KOPT-K1 (cell line): ENCODE results near the gene GALNT13.

Experiments
- H3K27ac ChIP-seq: fragments of 200-600 bp; sonication (generic); 2 replicates; pipeline ENCODE4 v1.5.1; 2016; ENCODE audit warnings: antibody characterized with exemption, mild to moderate bottlenecking, low read depth, low read length; ENCODE audit not compliant: poor library complexity, severe bottlenecking
- H3K36me3 ChIP-seq: fragments of 200-600 bp; sonication (generic); 2 replicates; pipeline ENCODE4 v1.5.1; 2017; ENCODE audit warnings: antibody characterized with exemption, mild to moderate bottlenecking, low read length, moderate library complexity; ENCODE audit not compliant: insufficient read depth
- H3K9me3 ChIP-seq: fragments of 200-600 bp; sonication (generic); 2 replicates; pipeline ENCODE4 v1.5.1; 2017; ENCODE audit warnings: antibody characterized with exemption, low read length, mild to moderate bottlenecking; ENCODE audit not compliant: insufficient read depth, poor library complexity, severe bottlenecking

The GALNT13 gene

GRCh38 chr2:153891051-153891450, 19.3 kb downstream of the GALNT13 start:
- H3K9me3 ChIP-seq = no peaks in the 10 kb centered on the region
- no peak overlapping the region for H3K27ac ChIP-seq
- H3K36me3 ChIP-seq = no peaks in the 10 kb centered on the region

GRCh38 chr2:153912798-153913396, 41.2 kb downstream of the GALNT13 start:
- H3K9me3 ChIP-seq = peaks cover 9% of the 10 kb centered on the region
- no peak overlapping the region for H3K27ac ChIP-seq
- no peaks in the 10 kb centered on the region for H3K36me3 ChIP-seq

GRCh38 chr2:153917570-153917969, 45.8 kb downstream of the GALNT13 start:
- Histone ChIP-seq H3K36me3 (no peaks in the 10 kb centered on the region), H3K9me3 (no peaks in the 10 kb centered on the region), H3K27ac (no peak overlapping the region)

GRCh38 chr2:153935511-153935910, 63.8 kb downstream of the GALNT13 start:
- Histone ChIP-seq H3K36me3 (no peaks in the 10 kb centered on the region), H3K9me3 (no peaks in the 10 kb centered on the region), H3K27ac (no peak overlapping the region)

GRCh38 chr2:153939124-153939796, 67.5 kb downstream of the GALNT13 start:
- Histone ChIP-seq H3K36me3 (no peaks in the 10 kb centered on the region), H3K27ac (no peak overlapping the region), H3K9me3 (no peaks in the 10 kb centered on the region)

- H3K9me3 ChIP-seq = no peaks in the 10 kb centered on the region
- no peak overlapping the region for H3K27ac ChIP-seq
- no peaks in the 10 kb centered on the region for H3K36me3 ChIP-seq
Measured at GRCh38 chr2:153940511-153940910, 68.8 kb downstream of the GALNT13 start.

GRCh38 chr2:153944800-153945199, 73.1 kb downstream of the GALNT13 start:
- H3K27ac ChIP-seq = peak overlapping the region; percentile 5

GRCh38 chr2:153946036-153946435, 74.3 kb downstream of the GALNT13 start:
- Histone ChIP-seq H3K27ac (no peak overlapping the region), H3K36me3 (no peaks in the 10 kb centered on the region), H3K9me3 (no peaks in the 10 kb centered on the region)

More at GRCh38 chr2:153944800-153945199, 73.1 kb downstream of the GALNT13 start:
- Histone ChIP-seq H3K9me3 (no peaks in the 10 kb centered on the region), H3K36me3 (no peaks in the 10 kb centered on the region)

GRCh38 chr2:153953761-153954160, 82.0 kb downstream of the GALNT13 start:
- Histone ChIP-seq H3K36me3 (no peaks in the 10 kb centered on the region), H3K9me3 (no peaks in the 10 kb centered on the region), H3K27ac (no peak overlapping the region)

GRCh38 chr2:153963256-153963655, 91.5 kb downstream of the GALNT13 start:
- no peak overlapping the region for H3K27ac ChIP-seq

GRCh38 chr2:153967248-153967973, 95.7 kb downstream of the GALNT13 start:
- H3K27ac ChIP-seq = no peak overlapping the region
- no peaks in the 10 kb centered on the region for H3K36me3 ChIP-seq
- peaks cover 4% of the 10 kb centered on the region for H3K9me3 ChIP-seq

More at GRCh38 chr2:153963256-153963655, 91.5 kb downstream of the GALNT13 start:
- no peaks in the 10 kb centered on the region for H3K36me3 ChIP-seq
- H3K9me3 ChIP-seq = peaks cover 14% of the 10 kb centered on the region

GRCh38 chr2:153971250-153971649, 99.5 kb downstream of the GALNT13 start:
- Histone ChIP-seq H3K27ac (no peak overlapping the region), H3K9me3 (peaks cover 4% of the 10 kb centered on the region), H3K36me3 (no peaks in the 10 kb centered on the region)

GRCh38 chr2:153971855-153972254, 100.1 kb downstream of the GALNT13 start:
- Histone ChIP-seq H3K27ac (no peak overlapping the region), H3K36me3 (no peaks in the 10 kb centered on the region), H3K9me3 (peaks cover 4% of the 10 kb centered on the region)

- no peaks in the 10 kb centered on the region for H3K36me3 ChIP-seq
- no peak overlapping the region for H3K27ac ChIP-seq
- H3K9me3 ChIP-seq = peaks cover 3% of the 10 kb centered on the region
Measured at GRCh38 chr2:153972412-153972811, 100.7 kb downstream of the GALNT13 start.

GRCh38 chr2:153986488-153987229, 114.9 kb downstream of the GALNT13 start:
- Histone ChIP-seq H3K36me3 (no peaks in the 10 kb centered on the region), H3K9me3 (no peaks in the 10 kb centered on the region), H3K27ac (no peak overlapping the region)
